WTC11 (cell line): ENCODE measurements around the gene PDLIM1. TPM values are rescaled to one million over a fixed set of nuclear protein-coding genes. Genes with fewer than 3 reads are reported as not detected.

Experiments used
- ATAC-seq: fragments of 200-7000 bp; cut with Tn5 transposase; 2 replicates; pipeline ENCODE4 v1.10.0; 2021; ENCODE audit warnings: mild to moderate bottlenecking, moderate library complexity
- CTCF ChIA-PET: fragments of 300-600 bp; sonication (Branson Sonifier 250); formaldehyde crosslinking; loops from one replicate; lab custom pipeline; 2021; ENCODE audit warnings: antibody characterized with exemption; lab: Charles Lee
- POLR2A ChIA-PET: fragments of 350-600 bp; sonication (Branson Sonifier 250); formaldehyde crosslinking; loops from one replicate; lab custom pipeline; 2021; ENCODE audit warnings: antibody characterized with exemption; lab: Charles Lee
- DNase-seq: peaks from one replicate; pipeline ENCODE4 v3.0.0; 2021; ENCODE audit warnings: low spot score
- H3K27ac Mint-ChIP-seq: 2 replicates; pipeline ENCODE4 v1.8.0; 2021; ENCODE audit warnings: mixed read lengths
- H3K27me3 Mint-ChIP-seq: 2 replicates; pipeline ENCODE4 v1.8.0; 2021; ENCODE audit warnings: low read depth, mild to moderate bottlenecking, moderate library complexity, mixed read lengths
- H3K36me3 Mint-ChIP-seq: 2 replicates; pipeline ENCODE4 v1.8.0; 2021; ENCODE audit warnings: mixed read lengths
- H3K4me1 Mint-ChIP-seq: 2 replicates; pipeline ENCODE4 v1.8.0; 2022; ENCODE audit warnings: mixed read lengths
- H3K4me3 Mint-ChIP-seq: 2 replicates; pipeline ENCODE4 v1.8.0; 2021; ENCODE audit warnings: mild to moderate bottlenecking, moderate library complexity, mixed read lengths
- H3K9me3 Mint-ChIP-seq: 2 replicates; pipeline ENCODE4 v1.8.0; 2021; ENCODE audit warnings: mixed read lengths
- ESRRA ChIP-seq: sonication (generic); formaldehyde crosslinking; IDR thresholded peaks from 2 replicates; pipeline ENCODE4 v1.8.1; 2022; ENCODE audit warnings: mild to moderate bottlenecking, missing genetic modification reagents, borderline replicate concordance
- FOXJ3 ChIP-seq: sonication (generic); formaldehyde crosslinking; IDR thresholded peaks from 2 replicates; pipeline ENCODE4 v1.9.0; 2021; ENCODE audit warnings: missing genetic modification reagents, mild to moderate bottlenecking, borderline replicate concordance
- FOXK1 ChIP-seq: sonication (generic); formaldehyde crosslinking; IDR thresholded peaks from 2 replicates; pipeline ENCODE4 v1.8.0; 2022; ENCODE audit warnings: mild to moderate bottlenecking, moderate library complexity, missing genetic modification reagents
- FOXP1 ChIP-seq: sonication (generic); formaldehyde crosslinking; IDR thresholded peaks from 2 replicates; pipeline ENCODE4 v1.8.0; 2022; ENCODE audit warnings: missing genetic modification reagents, mild to moderate bottlenecking, moderate library complexity, borderline replicate concordance
- JAZF1 ChIP-seq: fragments of 250-450 bp; sonication (Bioruptor Pico); IDR thresholded peaks from 2 replicates; pipeline ENCODE4 v1.9.0; 2021; ENCODE audit warnings: moderate library complexity, mild to moderate bottlenecking, inconsistent platforms
- OVOL2 ChIP-seq: fragments of 250-450 bp; sonication (Bioruptor Pico); IDR thresholded peaks from 2 replicates; pipeline ENCODE4 v1.9.0; 2021; ENCODE audit warnings: mild to moderate bottlenecking, borderline replicate concordance
- RELA ChIP-seq: sonication (generic); formaldehyde crosslinking; IDR thresholded peaks from 2 replicates; pipeline ENCODE4 v1.8.1; 2022; ENCODE audit warnings: missing genetic modification reagents, mild to moderate bottlenecking, borderline replicate concordance
- SMAD3 ChIP-seq: sonication (generic); formaldehyde crosslinking; IDR thresholded peaks from 2 replicates; pipeline ENCODE4 v1.8.0; 2022; ENCODE audit warnings: missing genetic modification reagents, mild to moderate bottlenecking, borderline replicate concordance
- SP1 ChIP-seq: sonication (generic); formaldehyde crosslinking; conservative IDR thresholded peaks from 2 replicates; pipeline ENCODE4 v1.8.1; 2022; ENCODE audit warnings: missing genetic modification reagents
- TCF7 ChIP-seq: sonication (generic); formaldehyde crosslinking; IDR thresholded peaks from 2 replicates; pipeline ENCODE4 v1.8.0; 2022; ENCODE audit warnings: mild to moderate bottlenecking, low read depth, missing genetic modification reagents, moderate library complexity
- TP53 ChIP-seq: sonication (generic); formaldehyde crosslinking; IDR thresholded peaks from 2 replicates; pipeline ENCODE4 v1.8.1; 2023; ENCODE audit warnings: mild to moderate bottlenecking, missing genetic modification reagents
- ZNF317 ChIP-seq: sonication (generic); formaldehyde crosslinking; IDR thresholded peaks from 2 replicates; pipeline ENCODE4 v1.8.1; 2023; ENCODE audit warnings: low read depth, mild to moderate bottlenecking, moderate library complexity, missing genetic modification reagents, borderline replicate concordance
- ZNF396 ChIP-seq: fragments of 250-450 bp; sonication (Bioruptor Pico); IDR thresholded peaks from 2 replicates; pipeline ENCODE4 v1.8.0; 2021; ENCODE audit warnings: mild to moderate bottlenecking, moderate library complexity, borderline replicate concordance
- ZNF416 ChIP-seq: fragments of 250-450 bp; sonication (Bioruptor Pico); IDR thresholded peaks from 2 replicates; pipeline ENCODE4 v1.9.0; 2021; ENCODE audit warnings: mild to moderate bottlenecking, inconsistent platforms
- total RNA-seq: library from RNA; stranded (reverse); gene quantifications from 3 replicates; pipeline ENCODE4 v1.2.3, GENCODE V29; 2021
- TF ChIP-seq, protein P1 (sequence below): sonication (generic); formaldehyde crosslinking; IDR thresholded peaks from 2 replicates; pipeline ENCODE4 v1.8.1; 2023; ENCODE audit warnings: mild to moderate bottlenecking, missing genetic modification reagents, borderline replicate concordance
- TF ChIP-seq, protein P2 (sequence below): sonication (generic); formaldehyde crosslinking; conservative IDR thresholded peaks from 2 replicates; pipeline ENCODE4 v1.8.1; 2022; ENCODE audit warnings: mild to moderate bottlenecking, missing genetic modification reagents
- TF ChIP-seq, protein P3 (sequence below): sonication (generic); formaldehyde crosslinking; IDR thresholded peaks from 2 replicates; pipeline ENCODE4 v1.8.1; 2022; ENCODE audit warnings: low read depth, mild to moderate bottlenecking, moderate library complexity, missing genetic modification reagents, borderline replicate concordance
- TF ChIP-seq, protein P4 (sequence below): sonication (generic); formaldehyde crosslinking; IDR thresholded peaks from 2 replicates; pipeline ENCODE4 v1.8.0; 2023; ENCODE audit warnings: missing genetic modification reagents, mild to moderate bottlenecking, borderline replicate concordance
- TF ChIP-seq, protein P5 (sequence below): sonication (generic); formaldehyde crosslinking; IDR thresholded peaks from 2 replicates; pipeline ENCODE4 v1.8.0; 2022; ENCODE audit warnings: mild to moderate bottlenecking, missing genetic modification reagents
- TF ChIP-seq, protein P6 (sequence below): sonication (generic); formaldehyde crosslinking; IDR thresholded peaks from 2 replicates; pipeline ENCODE4 v1.8.0; 2022; ENCODE audit warnings: missing genetic modification reagents

PDLIM1 gene
- total RNA-seq, 1 experiment from 2014 or later = 223 TPM

DNA sequence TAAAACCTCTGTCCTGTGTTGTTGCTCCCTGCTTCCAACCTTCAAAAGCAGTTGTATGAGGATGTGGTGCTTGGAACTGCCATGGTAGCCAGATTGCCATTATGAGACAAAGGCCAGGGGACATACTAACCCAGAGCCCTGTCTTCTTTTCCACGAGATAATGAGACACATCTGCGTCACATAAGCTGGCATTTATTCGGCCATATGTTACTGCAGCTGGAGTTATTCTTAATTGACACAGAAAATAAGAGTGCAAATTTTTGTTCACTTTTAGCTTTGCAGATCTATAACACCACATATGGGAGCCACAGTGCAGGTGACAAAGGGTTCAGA is 15.5 kb upstream of the PDLIM1 start:
- Mint-ChIP-seq H3K36me3 (no peaks in the 10 kb centered on the region), H3K4me3 (no peak overlapping the region), H3K9me3 (no peaks in the 10 kb centered on the region), H3K27me3 (peaks cover 5% of the 10 kb centered on the region), H3K27ac (no peak overlapping the region), H3K4me1 (peaks cover 24% of the 10 kb centered on the region)
- TF ChIP-seq, protein P1, sequence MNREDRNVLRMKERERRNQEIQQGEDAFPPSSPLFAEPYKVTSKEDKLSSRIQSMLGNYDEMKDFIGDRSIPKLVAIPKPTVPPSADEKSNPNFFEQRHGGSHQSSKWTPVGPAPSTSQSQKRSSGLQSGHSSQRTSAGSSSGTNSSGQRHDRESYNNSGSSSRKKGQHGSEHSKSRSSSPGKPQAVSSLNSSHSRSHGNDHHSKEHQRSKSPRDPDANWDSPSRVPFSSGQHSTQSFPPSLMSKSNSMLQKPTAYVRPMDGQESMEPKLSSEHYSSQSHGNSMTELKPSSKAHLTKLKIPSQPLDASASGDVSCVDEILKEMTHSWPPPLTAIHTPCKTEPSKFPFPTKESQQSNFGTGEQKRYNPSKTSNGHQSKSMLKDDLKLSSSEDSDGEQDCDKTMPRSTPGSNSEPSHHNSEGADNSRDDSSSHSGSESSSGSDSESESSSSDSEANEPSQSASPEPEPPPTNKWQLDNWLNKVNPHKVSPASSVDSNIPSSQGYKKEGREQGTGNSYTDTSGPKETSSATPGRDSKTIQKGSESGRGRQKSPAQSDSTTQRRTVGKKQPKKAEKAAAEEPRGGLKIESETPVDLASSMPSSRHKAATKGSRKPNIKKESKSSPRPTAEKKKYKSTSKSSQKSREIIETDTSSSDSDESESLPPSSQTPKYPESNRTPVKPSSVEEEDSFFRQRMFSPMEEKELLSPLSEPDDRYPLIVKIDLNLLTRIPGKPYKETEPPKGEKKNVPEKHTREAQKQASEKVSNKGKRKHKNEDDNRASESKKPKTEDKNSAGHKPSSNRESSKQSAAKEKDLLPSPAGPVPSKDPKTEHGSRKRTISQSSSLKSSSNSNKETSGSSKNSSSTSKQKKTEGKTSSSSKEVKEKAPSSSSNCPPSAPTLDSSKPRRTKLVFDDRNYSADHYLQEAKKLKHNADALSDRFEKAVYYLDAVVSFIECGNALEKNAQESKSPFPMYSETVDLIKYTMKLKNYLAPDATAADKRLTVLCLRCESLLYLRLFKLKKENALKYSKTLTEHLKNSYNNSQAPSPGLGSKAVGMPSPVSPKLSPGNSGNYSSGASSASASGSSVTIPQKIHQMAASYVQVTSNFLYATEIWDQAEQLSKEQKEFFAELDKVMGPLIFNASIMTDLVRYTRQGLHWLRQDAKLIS (CRISPR knock-in tag) = no peak
- TF ChIP-seq TCF7 (CRISPR knock-in tag) (no peak), FOXJ3 (CRISPR knock-in tag) (no peak), ZNF317 (CRISPR knock-in tag) (no peak), SP1 (no peak), RELA (CRISPR knock-in tag) (no peak), FOXK1 (CRISPR knock-in tag) (no peak), JAZF1 (no peak)
- TF ChIP-seq, protein P2, sequence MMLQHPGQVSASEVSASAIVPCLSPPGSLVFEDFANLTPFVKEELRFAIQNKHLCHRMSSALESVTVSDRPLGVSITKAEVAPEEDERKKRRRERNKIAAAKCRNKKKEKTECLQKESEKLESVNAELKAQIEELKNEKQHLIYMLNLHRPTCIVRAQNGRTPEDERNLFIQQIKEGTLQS (CRISPR knock-in tag) = no peak
- TF ChIP-seq, protein P3, sequence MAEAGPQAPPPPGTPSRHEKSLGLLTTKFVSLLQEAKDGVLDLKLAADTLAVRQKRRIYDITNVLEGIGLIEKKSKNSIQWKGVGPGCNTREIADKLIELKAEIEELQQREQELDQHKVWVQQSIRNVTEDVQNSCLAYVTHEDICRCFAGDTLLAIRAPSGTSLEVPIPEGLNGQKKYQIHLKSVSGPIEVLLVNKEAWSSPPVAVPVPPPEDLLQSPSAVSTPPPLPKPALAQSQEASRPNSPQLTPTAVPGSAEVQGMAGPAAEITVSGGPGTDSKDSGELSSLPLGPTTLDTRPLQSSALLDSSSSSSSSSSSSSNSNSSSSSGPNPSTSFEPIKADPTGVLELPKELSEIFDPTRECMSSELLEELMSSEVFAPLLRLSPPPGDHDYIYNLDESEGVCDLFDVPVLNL (CRISPR knock-in tag) = no peak
- TF ChIP-seq, protein P4, sequence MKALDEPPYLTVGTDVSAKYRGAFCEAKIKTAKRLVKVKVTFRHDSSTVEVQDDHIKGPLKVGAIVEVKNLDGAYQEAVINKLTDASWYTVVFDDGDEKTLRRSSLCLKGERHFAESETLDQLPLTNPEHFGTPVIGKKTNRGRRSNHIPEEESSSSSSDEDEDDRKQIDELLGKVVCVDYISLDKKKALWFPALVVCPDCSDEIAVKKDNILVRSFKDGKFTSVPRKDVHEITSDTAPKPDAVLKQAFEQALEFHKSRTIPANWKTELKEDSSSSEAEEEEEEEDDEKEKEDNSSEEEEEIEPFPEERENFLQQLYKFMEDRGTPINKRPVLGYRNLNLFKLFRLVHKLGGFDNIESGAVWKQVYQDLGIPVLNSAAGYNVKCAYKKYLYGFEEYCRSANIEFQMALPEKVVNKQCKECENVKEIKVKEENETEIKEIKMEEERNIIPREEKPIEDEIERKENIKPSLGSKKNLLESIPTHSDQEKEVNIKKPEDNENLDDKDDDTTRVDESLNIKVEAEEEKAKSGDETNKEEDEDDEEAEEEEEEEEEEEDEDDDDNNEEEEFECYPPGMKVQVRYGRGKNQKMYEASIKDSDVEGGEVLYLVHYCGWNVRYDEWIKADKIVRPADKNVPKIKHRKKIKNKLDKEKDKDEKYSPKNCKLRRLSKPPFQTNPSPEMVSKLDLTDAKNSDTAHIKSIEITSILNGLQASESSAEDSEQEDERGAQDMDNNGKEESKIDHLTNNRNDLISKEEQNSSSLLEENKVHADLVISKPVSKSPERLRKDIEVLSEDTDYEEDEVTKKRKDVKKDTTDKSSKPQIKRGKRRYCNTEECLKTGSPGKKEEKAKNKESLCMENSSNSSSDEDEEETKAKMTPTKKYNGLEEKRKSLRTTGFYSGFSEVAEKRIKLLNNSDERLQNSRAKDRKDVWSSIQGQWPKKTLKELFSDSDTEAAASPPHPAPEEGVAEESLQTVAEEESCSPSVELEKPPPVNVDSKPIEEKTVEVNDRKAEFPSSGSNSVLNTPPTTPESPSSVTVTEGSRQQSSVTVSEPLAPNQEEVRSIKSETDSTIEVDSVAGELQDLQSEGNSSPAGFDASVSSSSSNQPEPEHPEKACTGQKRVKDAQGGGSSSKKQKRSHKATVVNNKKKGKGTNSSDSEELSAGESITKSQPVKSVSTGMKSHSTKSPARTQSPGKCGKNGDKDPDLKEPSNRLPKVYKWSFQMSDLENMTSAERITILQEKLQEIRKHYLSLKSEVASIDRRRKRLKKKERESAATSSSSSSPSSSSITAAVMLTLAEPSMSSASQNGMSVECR (CRISPR knock-in tag) = no peak
- TF ChIP-seq, protein P5, sequence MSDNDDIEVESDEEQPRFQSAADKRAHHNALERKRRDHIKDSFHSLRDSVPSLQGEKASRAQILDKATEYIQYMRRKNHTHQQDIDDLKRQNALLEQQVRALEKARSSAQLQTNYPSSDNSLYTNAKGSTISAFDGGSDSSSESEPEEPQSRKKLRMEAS (CRISPR knock-in tag) = no peak
- POLR2A ChIA-PET = interaction anchor here (0.7 kb wide), 1 partner anchor 49 kb away, joined by 3 read pairs; no protein-coding TSS in a partner anchor
- ATAC-seq (no peak), DNase-seq (no peak)
- CTCF ChIA-PET = interaction anchor here (1.1 kb wide), 1 partner anchor 57 kb away, joined by 3 read pairs; no protein-coding TSS in a partner anchor

DNA sequence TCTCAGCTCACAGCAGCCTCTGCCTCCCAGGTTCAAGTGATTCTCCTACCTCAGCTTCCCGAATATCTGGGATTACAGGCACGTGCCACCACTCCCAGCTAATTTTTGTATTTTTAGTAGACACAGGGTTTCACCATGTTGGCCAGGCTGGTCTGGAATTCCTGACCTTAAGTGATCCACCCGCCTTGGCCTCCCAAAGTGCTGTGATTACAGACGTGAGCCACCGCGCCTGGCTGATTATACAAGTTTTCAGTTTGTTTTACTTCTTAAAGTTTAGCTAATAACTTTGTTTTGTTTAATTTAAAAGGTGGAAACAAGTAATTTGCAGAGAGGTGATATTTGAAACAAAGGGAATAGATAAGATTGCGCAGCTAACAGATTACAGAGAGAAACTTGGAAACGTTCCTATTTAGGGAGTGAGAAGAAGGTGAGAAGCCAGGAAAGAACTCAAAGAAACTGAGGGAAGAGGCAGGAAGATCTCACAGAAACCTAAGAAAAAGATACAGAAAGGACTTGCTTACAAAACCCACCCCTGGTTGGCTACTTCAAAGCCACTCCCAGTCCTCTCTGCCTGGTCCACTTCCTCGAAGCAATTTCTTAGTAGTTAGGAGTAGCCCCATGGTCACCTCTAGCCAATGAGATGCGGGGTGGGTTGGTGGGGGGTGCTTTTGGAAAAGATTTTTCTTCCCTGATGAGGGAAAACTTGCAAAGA is 15.0 kb upstream of the PDLIM1 start:
- POLR2A ChIA-PET = interaction anchor here (0.7 kb wide), 1 partner anchor 49 kb away, joined by 3 read pairs; no protein-coding TSS in a partner anchor
- Mint-ChIP-seq H3K9me3 (no peaks in the 10 kb centered on the region), H3K36me3 (no peaks in the 10 kb centered on the region), H3K4me3 (no peak overlapping the region), H3K27ac (no peak overlapping the region), H3K4me1 (peaks cover 21% of the 10 kb centered on the region), H3K27me3 (peaks cover 5% of the 10 kb centered on the region)
- CTCF ChIA-PET = interaction anchor here (1.3 kb wide), 1 partner anchor 58 kb away, joined by 3 read pairs; no protein-coding TSS in a partner anchor
- DNase-seq (no peak), ATAC-seq (no peak)
- TF ChIP-seq, protein P6, sequence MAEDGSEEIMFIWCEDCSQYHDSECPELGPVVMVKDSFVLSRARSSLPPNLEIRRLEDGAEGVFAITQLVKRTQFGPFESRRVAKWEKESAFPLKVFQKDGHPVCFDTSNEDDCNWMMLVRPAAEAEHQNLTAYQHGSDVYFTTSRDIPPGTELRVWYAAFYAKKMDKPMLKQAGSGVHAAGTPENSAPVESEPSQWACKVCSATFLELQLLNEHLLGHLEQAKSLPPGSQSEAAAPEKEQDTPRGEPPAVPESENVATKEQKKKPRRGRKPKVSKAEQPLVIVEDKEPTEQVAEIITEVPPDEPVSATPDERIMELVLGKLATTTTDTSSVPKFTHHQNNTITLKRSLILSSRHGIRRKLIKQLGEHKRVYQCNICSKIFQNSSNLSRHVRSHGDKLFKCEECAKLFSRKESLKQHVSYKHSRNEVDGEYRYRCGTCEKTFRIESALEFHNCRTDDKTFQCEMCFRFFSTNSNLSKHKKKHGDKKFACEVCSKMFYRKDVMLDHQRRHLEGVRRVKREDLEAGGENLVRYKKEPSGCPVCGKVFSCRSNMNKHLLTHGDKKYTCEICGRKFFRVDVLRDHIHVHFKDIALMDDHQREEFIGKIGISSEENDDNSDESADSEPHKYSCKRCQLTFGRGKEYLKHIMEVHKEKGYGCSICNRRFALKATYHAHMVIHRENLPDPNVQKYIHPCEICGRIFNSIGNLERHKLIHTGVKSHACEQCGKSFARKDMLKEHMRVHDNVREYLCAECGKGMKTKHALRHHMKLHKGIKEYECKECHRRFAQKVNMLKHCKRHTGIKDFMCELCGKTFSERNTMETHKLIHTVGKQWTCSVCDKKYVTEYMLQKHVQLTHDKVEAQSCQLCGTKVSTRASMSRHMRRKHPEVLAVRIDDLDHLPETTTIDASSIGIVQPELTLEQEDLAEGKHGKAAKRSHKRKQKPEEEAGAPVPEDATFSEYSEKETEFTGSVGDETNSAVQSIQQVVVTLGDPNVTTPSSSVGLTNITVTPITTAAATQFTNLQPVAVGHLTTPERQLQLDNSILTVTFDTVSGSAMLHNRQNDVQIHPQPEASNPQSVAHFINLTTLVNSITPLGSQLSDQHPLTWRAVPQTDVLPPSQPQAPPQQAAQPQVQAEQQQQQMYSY (CRISPR knock-in tag) = no peak
- TF ChIP-seq SMAD3 (CRISPR knock-in tag) = no peak
- no peak for TF ChIP-seq ZNF396 (CRISPR knock-in tag)
- TF ChIP-seq ESRRA = no peak
- no peak for TF ChIP-seq OVOL2 (CRISPR knock-in tag)
- TF ChIP-seq ZNF317 (CRISPR knock-in tag) = no peak
- no peak for TF ChIP-seq FOXP1 (CRISPR knock-in tag)
- TF ChIP-seq ZNF416 (CRISPR knock-in tag) = no peak
- TF ChIP-seq TP53 (CRISPR knock-in tag) = no peak
